ENCODE data around the gene IKZF5. TPM values are rescaled to one million over a fixed set of nuclear protein-coding genes. Genes with fewer than 3 reads are reported as not detected.

Gene IKZF5
- total RNA-seq, 1 donor from 2014 or later = 17.0 TPM

- Mint-ChIP-seq H3K4me1 (peaks cover 19% of the 10 kb centered on the region), H3K9me3 (no peaks in the 10 kb centered on the region), H3K27me3 (peaks cover 2% of the 10 kb centered on the region), H3K4me3 (no peak overlapping the region), H3K27ac (no peak overlapping the region), H3K36me3 (ENCODE audit: low read depth) (peaks cover 7% of the 10 kb centered on the region)
- DNase-seq (no peak), ATAC-seq (ENCODE audit: low read depth) (no peak)
- TF ChIP-seq, protein P1, sequence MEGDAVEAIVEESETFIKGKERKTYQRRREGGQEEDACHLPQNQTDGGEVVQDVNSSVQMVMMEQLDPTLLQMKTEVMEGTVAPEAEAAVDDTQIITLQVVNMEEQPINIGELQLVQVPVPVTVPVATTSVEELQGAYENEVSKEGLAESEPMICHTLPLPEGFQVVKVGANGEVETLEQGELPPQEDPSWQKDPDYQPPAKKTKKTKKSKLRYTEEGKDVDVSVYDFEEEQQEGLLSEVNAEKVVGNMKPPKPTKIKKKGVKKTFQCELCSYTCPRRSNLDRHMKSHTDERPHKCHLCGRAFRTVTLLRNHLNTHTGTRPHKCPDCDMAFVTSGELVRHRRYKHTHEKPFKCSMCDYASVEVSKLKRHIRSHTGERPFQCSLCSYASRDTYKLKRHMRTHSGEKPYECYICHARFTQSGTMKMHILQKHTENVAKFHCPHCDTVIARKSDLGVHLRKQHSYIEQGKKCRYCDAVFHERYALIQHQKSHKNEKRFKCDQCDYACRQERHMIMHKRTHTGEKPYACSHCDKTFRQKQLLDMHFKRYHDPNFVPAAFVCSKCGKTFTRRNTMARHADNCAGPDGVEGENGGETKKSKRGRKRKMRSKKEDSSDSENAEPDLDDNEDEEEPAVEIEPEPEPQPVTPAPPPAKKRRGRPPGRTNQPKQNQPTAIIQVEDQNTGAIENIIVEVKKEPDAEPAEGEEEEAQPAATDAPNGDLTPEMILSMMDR (IDR thresholded peaks at IDR 0.05) = no peak
- ChIA-PET CTCF (no interaction called here), POLR2A (no interaction called here)
- intact Hi-C loops (cut with micrococcal nuclease) = no loop called here
Observed at GRCh38 chr10:122957474-122957873, 51.1 kb downstream of the IKZF5 start.

GRCh38 chr10:122955892-122956291 lies 52.7 kb downstream of the IKZF5 start:
- Mint-ChIP-seq H3K9me3 (no peaks in the 10 kb centered on the region), H3K27ac (no peak overlapping the region), H3K27me3 (peaks cover 2% of the 10 kb centered on the region), H3K4me1 (peaks cover 25% of the 10 kb centered on the region), H3K4me3 (no peak overlapping the region), H3K36me3 (ENCODE audit: low read depth) (peaks cover 13% of the 10 kb centered on the region)
- TF ChIP-seq, protein P1 (IDR thresholded peaks at IDR 0.05) = no peak
- DNase-seq (no peak), ATAC-seq (ENCODE audit: low read depth) (no peak)
- intact Hi-C loops (cut with micrococcal nuclease) = no loop called here
- CTCF ChIA-PET = no interaction called here
- POLR2A ChIA-PET = interaction anchor here (1.7 to 3.2 kb wide), 2 partner anchors 24 to 52 kb away, joined by 5 to 16 read pairs; partner anchors contain the start of genes IKZF5 and PSTK

DNA sequence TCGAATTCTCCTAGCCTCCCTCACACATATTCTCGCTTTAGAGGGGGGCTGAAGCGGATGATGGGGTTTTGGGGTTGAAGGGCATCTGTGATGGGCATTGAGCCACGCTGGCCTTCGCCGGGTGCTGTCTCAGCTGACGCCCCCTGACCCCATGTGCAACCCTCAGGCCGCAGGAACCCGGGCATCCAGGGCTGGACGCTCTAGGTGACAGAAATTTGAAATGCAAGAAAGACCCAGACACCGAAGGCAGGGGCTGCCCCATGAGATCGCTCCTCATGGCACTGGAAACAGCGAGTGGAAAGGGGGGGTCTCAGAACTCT lies 53.9 kb downstream of the IKZF5 start:
- Mint-ChIP-seq H3K9me3 (no peaks in the 10 kb centered on the region), H3K4me1 (peaks cover 28% of the 10 kb centered on the region), H3K4me3 (peak overlapping the region; percentile 89), H3K27ac (peak overlapping the region; percentile 84), H3K27me3 (peaks cover 2% of the 10 kb centered on the region), H3K36me3 (ENCODE audit: low read depth) (peaks cover 20% of the 10 kb centered on the region)
- ATAC-seq (ENCODE audit: low read depth) (no peak), DNase-seq (no peak)
- intact Hi-C loops (cut with micrococcal nuclease) = loop anchor here (1.0 to 5.0 kb wide), 5 partner anchors 26 to 200 kb away; partner anchors contain the start of genes BUB3, FAM24B, IKZF5 and PSTK
- TF ChIP-seq, protein P1 (IDR thresholded peaks at IDR 0.05) = no peak
- ChIA-PET POLR2A (interaction anchor here (0.5 to 3.2 kb wide), 10 partner anchors 10 to 670 kb away, joined by 3 to 16 read pairs (median 4); partner anchors contain the start of genes ACADSB, BUB3, FAM24B and IKZF5), CTCF (interaction anchor here (0.9 kb wide), 1 partner anchor 26 kb away, joined by 3 read pairs; the partner anchor contains the start of gene PSTK)

DNA sequence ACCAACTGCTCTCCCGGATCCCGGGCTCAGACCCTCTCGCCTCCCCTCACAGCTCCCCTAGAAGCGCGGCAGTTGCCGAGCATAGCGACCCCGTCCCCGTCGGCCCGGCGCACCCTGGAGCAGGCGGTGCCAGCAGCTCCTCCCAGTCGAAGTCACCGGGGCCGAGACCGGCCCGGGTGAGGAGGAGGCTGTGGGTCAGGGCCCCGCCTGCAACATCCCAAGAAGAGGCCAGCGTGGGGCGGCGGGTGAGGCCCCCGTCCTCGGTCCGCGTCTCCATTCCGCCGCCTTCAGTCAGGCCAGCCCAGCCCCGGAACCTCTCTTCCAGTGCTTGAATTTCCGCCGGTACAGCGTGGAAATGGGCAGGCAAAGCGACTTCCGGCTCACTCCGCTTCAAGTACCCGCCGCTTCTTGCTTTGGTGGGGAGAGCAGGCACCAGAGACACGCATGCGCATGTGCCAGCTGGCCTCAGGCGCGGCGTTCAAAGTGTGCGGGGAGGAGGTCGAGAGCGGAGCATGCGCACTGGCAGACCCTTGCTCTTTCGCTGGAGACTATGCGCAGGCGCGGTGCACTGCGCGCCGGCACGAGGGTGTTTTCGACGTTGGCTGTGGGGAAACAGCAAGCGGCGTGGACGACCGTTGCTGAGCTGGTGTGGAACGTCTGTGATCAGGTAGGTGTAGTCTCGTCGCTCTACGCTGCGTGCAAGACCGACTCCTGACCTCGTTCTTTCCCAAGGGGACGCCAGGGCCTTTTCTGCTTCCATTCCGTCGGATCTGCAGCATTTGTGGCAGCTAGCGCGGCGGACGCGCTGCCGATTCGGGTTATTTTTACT lies 54.5 kb downstream of the IKZF5 start, which contains the start of gene C10orf88:
C10orf88 (minus strand) TSS at position 326 of the 829 bp plus-strand sequence; CDS start at position 277, 49 bp downstream.
- intact Hi-C loops (cut with micrococcal nuclease) = loop anchor here (1.0 to 5.0 kb wide), 5 partner anchors 26 to 200 kb away; partner anchors contain the start of genes BUB3, FAM24B, IKZF5 and PSTK
- Mint-ChIP-seq H3K4me1 (peaks cover 28% of the 10 kb centered on the region), H3K4me3 (peak within 1 kb of the TSS; percentile 89), H3K27me3 (peaks cover 2% of the 10 kb centered on the region), H3K36me3 (ENCODE audit: low read depth) (peaks cover 25% of the 10 kb centered on the region), H3K27ac (peak within 1 kb of the TSS; percentile 84), H3K9me3 (no peaks in the 10 kb centered on the region)
- ATAC-seq (ENCODE audit: low read depth) (peak; percentile 94), DNase-seq (peak; percentile 94)
- ChIA-PET POLR2A (interaction anchor here (0.5 to 3.2 kb wide), 10 partner anchors 9 to 670 kb away, joined by 3 to 16 read pairs (median 4); partner anchors contain the start of genes ACADSB, BUB3, FAM24B and IKZF5), CTCF (interaction anchor here (0.7 to 0.9 kb wide), 2 partner anchors 9 to 26 kb away, joined by 3 read pairs; partner anchors contain the start of gene PSTK)
- TF ChIP-seq, protein P1 (IDR thresholded peaks at IDR 0.05) = no peak

DNA sequence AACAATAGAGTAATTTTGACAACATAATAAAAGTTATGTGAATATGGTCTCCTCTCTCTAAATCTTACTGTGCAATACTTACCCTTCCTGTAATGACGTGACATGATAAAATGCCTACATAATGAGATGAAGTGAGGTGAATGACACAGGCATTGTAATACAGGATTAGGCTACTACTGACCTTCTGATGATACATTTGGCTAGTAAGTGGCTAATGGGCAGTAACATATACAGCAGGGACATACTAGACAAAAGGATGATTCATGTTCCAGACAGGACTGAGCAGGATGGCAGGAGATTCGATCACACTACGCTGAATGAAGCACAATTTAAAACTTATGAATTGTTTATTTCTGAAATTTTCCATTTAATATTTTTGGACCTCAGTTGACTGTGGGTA lies 59.3 kb downstream of the IKZF5 start:
- H3K4me3 Mint-ChIP-seq = no peak overlapping the region
- H3K9me3 Mint-ChIP-seq = no peaks in the 10 kb centered on the region
- intact Hi-C loops (cut with micrococcal nuclease) = no loop called here
- peaks cover 25% of the 10 kb centered on the region for H3K4me1 Mint-ChIP-seq
- no peak for ATAC-seq (ENCODE audit: low read depth)
- H3K27me3 Mint-ChIP-seq = peaks cover 2% of the 10 kb centered on the region
- H3K36me3 Mint-ChIP-seq (ENCODE audit: low read depth) = peaks cover 50% of the 10 kb centered on the region
- ChIA-PET POLR2A (no interaction called here), CTCF (no interaction called here)
- TF ChIP-seq, protein P1 (IDR thresholded peaks at IDR 0.05) = no peak
- H3K27ac Mint-ChIP-seq = no peak overlapping the region
- no peak for DNase-seq
